Mammary epithelial cell (primary cell): ENCODE data around the gene FNBP1.

Source experiments
- CTCF ChIP-seq, 2 donors: IDR thresholded peaks in 1 of 2; conservative IDR thresholded peaks in 1 of 2; 2 replicates each; pipeline ENCODE4 v1.5.1; 2011 to 2012; ENCODE audit warnings: inconsistent platforms in 2 of 2, low read length in 2 of 2, mild to moderate bottlenecking in 2 of 2, control low read depth in 1 of 2, low read depth in 1 of 2; ENCODE audit not compliant: insufficient read depth in 1 of 2; ENCODE audit errors: extremely low read depth in 1 of 2
- EZH2 ChIP-seq: IDR thresholded peaks from 2 replicates; pipeline ENCODE4 v1.6.1; 2012; ENCODE audit warnings: low read length, inconsistent platforms, borderline replicate concordance

GRCh38 chr9:130053504-130054324 lies 10.7 kb upstream of the FNBP1 start, which contains the start of gene GPR107:
- TF ChIP-seq CTCF (conservative IDR thresholded peaks at IDR 0.05 in 1 of 2, IDR thresholded peaks at IDR 0.05 in 1 of 2; ENCODE audit: extremely low read depth in 1 of 2, insufficient read depth in 1 of 2, low read depth in 1 of 2, low read length in 2 of 2) (no peak), EZH2 (no peak)
